NCI-H2081 (cell line): Measurements from ENCODE around the gene CD48.

ENCODE experiments used
- DNase-seq, 2 experiments: peaks; one replicate each; lab custom pipeline; 2025; lab: John Stamatoyannopoulos, UW

The CD48 gene, protein sequence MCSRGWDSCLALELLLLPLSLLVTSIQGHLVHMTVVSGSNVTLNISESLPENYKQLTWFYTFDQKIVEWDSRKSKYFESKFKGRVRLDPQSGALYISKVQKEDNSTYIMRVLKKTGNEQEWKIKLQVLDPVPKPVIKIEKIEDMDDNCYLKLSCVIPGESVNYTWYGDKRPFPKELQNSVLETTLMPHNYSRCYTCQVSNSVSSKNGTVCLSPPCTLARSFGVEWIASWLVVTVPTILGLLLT

DNA sequence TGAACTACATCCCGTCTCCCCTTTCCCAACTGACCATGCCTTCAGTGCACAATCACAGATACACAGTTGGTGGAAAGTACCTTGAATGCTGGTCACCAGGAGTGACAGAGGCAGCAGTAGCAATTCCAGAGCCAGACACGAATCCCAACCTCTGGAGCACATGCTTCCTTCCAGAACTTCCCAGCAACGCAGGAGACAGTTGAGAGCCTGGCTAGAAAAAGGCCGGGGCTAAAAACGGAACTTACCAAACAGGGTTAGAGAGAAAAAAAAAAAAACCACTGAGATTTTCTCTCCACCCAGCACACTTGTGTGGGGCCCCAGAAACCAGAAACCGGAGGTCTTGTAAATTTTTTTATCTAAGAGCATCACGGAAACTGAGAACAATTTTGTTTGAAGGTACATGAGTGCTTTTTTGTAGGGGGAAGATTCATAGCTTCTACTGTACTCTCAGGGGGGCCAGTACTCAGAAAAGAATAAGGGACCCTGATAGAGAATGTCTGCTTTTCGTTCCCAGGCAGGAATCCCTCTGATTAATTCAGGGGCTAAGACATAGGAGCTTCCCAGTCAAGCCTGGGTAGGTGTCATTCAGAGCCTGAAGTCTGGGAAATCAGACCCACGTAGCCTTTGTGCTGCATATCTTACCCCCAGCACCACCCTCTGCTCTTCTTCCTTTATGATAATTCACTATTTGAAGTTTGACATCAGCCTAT is at the start of gene CD48:
CD48 (minus strand) TSS at position 221 of the 710 bp plus-strand sequence; CDS start at position 162, 59 bp downstream.
- no peak for DNase-seq

DNA sequence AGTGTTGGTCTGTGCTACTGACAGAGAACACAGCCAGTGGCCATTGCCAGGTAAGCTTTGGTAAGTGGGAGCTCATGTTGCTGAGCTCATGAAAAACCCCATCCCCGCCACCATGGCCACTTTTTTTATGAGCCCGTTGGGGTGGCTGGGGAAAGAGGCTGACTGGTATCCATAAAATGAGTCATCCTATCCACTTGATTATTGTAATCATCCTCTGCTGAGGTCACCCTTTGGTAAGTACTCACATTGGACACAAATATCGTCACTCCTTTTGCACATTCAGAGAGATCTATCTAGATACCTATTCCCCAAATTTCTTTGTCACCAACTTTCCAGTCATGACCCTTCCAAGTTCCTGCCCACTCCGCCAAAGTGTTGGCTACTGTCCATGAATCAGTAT is 49.4 kb upstream of the CD48 start:
- DNase-seq: no peak

DNA sequence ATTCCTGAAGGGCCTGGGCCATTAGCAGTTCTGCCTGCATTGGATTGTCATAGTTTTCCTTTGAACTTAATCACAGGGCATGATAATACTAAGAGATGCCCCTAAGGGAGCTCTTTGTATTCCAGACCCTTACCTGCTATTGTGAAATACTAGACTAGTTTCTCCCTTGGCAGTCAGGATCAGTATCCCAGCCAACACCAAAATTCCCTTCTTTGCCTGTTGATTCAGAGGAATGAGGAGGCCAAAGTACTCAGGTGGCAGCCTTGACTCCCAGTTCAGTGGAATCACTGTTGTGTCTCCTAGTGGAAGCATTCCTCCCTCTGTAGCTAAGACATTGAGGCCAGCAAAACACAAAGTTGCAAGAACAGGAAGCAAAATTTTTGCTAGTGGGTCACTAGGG is 48.1 kb upstream of the CD48 start:
- no peak for DNase-seq

DNA sequence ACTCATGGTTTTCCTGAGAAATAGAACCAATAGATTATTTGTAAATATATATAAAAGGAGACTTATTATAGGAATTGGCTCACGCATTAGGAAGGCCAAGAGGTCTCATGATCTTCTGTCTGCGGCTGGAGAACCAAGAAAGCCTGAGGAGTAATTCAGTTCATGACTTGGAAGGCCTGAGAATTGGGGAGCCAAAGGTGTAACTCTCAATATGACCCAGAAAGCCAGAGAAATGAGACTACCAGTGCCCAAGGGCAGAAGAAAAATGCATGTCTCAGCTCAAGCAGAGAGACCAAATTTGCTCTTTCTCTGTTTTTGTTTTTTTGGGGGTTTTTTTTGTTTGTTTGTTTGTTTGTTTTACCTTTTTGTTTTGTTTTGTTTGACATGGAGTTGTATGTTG is 46.9 kb upstream of the CD48 start:
- DNase-seq: no peak

DNA sequence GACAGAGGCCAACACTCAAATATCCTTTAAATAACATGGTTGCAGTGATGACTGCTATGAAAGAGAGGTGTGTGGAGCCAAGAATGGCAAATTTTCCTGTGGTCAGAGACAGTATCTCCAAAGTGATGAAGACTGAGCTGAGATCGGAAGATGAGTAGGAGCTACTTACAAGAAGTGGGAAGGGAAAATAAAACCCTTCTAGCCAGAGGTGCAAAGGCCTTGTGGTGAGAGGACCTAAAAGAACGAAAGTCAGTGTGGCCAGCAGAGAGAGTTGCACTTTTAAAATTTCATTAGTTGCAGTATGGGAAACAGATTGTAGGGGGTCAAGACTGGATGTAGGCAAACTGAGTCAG is 45.2 kb upstream of the CD48 start:
- no peak for DNase-seq

DNA sequence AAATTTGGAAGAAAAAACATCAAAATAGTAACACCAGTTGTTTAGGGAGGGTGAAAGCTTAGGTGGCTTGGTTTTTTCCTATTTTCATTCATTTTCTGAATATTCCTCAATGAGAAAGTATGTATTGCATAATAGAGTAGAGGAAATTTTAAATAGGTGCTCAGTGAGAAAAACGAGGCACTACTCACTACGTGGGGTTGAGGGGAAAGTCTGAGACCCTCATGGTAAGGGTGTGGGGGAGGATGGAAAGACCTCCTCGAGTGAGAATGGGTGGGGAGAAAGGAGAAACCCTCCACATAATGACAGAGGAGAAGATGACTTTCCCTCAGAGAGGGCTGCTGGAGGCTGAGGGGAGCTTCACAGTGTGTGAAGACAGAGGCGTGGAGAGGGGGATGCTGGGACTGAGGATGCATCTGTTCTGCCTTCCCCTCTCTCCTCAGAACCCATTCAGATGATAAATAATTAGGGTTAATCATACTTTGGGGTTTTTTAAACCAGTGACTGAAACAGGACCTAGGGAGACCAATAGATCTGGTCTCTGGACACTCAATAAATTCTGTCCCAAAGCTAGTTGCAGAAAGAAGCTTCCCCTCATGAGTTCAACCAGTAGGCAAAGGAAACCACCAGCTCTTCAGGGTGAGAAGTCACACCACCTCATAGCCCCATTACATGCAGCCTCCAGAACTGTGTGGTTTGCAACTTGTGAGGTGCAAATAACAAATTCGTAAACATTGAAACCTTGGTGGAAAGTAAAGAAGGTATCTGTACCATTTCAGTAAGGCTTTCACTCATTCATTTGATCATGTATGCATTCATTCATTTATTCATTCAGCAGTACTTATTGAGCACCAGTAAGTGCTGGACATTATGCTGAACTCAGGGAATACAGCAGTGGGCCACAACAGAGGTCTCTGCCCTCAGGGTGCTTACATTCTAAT is 44.6 kb upstream of the CD48 start:
- DNase-seq: no peak

DNA sequence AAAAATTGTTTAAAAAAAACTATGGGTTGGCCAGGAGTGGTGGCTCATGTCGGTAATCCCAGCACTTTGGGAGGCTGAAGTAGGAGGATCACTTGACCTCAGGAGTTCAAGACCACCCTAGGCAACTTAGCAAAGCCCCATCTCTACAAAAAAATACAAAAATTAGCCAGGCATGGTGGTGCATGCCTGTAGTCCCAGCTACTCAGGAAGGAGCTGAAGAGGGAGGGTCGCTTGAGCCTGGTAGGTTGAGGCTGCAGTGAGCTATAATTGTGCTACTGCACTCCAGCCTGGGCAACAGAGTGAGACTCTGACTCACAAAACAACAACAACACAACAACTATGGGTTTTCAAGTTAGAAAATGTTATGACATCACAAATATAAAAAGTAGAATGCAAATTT is 43.8 kb upstream of the CD48 start:
- no peak for DNase-seq

DNA sequence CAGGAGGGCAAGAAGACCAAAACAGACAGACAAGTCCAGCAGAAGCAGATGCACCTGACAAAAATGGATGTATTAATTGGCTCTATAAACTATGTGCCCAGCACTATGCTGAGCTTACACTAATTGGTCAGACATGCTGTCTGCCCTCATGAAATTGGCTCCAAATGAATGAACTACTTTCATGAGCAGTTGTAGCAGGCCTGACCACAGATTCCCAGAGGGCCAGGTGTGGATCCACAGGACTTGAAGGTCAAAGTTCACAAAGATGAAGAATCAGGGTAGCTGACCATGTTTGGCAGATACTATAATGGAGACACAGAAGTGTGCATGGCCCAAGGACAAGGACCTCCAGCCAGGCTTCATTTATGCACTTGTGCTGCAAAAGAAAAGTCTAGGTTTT is 42.0 kb upstream of the CD48 start:
- no peak for DNase-seq

DNA sequence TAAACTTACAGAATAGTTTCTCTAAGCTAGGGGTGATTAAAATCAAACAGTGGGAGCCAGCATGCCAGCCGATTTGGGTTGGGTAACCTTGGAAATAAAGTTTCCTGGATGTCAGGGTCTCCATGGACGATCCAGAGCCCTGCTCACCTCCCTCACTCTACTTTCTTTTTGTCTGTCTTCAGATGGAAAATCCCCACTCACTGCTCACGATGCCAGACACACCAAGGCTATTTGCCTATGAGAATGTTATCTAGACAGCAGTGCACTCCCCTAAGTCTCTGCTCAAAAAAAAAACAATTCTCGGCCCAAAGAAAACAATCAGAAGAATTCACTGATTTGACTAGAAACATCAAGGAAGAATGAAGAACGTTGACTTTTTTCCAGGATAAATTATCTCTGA is 41.3 kb upstream of the CD48 start:
- no peak for DNase-seq

DNA sequence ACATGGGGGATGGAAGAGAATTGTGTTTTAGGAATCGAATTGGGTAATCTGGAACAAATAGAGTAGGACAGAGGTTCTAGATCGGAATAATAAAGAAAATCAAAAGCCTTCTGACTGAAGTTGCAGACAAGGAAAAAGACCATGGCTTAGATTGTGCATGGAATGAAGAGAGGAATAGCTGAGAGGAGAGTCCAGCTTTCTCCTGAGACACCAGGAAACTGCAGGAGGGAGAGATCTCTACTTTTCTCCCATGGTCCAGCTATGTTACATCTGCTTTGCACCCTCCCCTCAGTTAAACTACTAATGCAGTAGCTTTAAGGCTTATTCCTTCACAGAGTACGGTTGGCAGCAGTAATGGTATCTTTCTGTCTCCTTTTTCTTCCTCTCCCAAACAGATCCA is 40.8 kb upstream of the CD48 start:
- no peak for DNase-seq

DNA sequence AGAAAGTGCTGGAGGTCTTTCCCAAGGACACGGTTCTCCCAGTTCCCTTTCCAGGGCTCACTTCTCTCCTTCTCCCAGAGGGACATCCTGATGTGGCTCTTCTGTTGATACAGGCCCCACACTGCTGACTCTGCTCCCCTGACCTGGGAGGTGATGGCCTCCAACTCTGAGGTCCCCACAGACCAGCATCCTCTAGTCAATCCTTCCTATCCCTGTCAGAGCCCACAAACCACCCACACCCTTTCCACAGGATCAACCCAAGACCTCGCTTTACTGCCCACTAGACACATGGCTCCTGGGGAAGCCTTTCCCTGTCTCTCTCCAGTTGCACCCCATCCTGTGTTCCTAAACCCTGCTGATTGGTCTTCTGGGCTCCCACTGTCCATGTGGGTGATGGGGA is 39.0 kb upstream of the CD48 start:
- no peak for DNase-seq

DNA sequence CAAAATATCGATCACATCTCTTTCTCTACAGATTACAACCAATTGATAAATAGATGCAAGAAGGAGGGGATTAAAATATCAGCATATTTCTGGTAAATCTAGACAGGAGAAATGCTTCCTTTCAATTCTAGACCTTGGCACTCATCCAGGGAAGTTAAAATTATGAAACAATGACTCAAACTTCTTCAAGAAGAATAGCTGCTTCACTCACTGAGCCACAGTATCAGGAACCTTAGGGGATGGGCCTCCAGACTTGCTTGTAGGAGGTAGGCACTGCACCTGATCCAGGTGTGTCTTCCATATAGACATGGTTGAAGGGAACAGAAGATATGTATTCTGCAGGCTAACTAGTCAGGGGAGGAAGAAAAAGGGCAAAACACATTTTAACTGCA is 37.3 kb upstream of the CD48 start:
- no peak for DNase-seq

DNA sequence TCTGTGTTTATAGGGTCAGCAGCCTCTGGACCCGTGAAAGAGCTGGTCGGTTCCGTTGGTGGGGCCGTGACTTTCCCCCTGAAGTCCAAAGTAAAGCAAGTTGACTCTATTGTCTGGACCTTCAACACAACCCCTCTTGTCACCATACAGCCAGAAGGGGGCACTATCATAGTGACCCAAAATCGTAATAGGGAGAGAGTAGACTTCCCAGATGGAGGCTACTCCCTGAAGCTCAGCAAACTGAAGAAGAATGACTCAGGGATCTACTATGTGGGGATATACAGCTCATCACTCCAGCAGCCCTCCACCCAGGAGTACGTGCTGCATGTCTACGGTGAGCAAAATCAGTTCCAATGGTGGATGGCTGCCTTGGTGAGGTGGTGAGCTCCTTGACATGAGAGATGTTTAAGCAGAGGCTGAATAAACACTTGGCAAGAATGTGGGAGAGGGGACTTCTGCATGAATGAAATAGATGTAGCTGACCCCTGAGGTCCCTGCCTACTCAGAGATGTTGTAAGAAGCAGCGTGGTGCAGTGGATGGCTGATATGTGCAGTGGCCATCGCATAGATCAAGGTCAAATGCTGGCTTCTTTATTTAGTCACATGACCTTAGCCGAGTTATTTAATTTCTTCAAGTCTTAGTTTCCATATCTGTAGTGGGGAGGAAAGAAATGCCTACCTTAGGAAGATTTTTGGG is 36.7 kb upstream of the CD48 start:
- no peak for DNase-seq

DNA sequence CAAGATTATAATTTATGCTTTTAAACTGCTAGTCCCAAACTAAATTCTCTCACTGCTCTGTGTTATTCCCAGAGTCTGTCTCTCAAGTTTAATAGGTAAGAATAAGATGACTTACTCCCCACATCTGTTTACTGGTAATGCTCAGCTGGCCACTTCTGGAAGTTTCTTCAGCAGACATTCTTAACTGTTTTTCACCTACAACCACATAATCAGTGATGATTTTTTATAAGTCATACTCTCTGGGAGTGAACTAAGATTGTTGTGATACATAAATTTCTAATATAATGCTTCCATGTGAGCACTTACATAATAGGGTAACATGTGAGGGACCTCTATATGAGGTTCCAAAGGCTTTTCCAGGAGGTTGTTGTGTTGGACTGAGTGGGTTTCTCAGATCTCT is 36.1 kb upstream of the CD48 start:
- DNase-seq: no peak

DNA sequence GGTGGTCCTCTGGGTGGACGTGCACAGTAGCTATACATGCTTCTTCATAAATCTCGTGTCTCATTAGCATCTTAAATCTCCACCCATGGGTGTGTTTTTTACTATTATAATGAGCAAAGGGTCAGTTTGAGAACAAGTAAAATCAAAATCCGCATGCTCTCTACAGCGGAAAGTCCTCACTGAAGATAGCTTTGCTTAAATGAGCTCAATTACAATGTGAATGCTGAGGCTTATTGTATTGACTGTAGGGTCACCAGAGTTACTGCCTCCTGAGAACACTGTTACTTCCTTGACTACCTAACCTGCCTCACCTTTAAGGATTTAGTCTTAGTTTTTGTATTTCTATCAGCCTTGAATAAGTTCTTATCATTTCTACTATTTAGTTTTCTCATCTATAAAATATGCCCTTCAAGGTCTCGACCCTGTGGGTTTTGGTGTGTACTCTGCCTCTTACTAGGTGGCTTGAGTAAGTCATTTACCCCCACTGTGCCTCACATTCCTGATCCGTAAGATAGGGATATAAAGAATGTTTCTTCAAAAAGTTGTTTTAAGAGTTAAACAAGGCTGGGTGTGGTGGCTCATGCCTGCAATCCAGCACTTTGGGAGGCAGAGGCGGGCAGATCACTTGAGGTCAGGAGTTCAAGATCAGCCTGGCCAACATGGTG is 35.3 kb upstream of the CD48 start:
- DNase-seq: no peak

DNA sequence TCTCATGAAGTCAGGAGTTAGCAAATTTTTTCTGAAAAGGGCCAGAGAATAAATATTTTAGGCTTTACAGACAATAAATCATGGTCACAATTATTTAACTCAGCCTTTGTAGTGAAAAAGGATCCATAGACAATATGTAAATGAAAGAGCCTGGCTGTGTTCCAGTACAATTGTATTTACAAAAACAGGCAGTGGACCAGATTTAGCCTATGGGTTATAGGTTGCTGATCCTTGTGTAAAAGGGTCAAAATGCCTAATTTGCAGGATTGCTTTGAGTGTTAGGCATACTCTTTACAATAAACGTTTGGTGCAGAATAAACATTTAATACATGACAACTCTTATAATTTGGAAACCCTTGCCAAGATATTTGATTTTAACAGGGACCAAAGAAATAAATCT is 33.9 kb upstream of the CD48 start:
- no peak for DNase-seq

DNA sequence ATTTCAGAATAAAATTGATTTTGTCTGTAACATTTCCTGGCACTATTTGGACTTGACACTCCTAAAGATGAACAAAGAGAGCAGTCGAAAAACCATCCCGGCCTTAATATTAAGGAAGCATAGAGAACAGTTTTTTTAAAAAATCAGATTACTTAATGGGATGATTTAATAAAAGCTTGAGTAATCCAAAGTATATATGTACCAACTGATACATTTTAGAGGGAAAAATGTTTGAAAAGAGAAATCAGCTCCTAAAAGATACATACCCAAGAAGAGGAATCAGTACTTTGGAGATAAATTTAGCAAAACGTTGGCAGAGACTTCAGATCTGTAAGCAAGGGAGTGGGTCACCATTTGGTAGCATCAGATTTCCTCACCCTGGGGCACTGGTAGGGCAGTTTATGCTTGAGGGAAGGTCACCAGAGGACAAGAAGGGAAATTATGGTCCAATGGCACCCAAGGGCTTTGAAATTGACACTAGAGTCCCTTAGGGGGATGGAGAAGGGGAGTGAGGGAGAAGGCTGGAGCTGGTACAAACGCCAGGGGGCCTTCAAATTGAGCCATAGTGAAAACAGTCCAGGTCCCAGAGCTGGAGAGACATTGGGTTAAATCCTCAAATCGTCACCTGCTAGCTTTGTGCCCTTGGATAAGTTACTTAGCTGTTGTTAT is 33.4 kb upstream of the CD48 start:
- DNase-seq: no peak

DNA sequence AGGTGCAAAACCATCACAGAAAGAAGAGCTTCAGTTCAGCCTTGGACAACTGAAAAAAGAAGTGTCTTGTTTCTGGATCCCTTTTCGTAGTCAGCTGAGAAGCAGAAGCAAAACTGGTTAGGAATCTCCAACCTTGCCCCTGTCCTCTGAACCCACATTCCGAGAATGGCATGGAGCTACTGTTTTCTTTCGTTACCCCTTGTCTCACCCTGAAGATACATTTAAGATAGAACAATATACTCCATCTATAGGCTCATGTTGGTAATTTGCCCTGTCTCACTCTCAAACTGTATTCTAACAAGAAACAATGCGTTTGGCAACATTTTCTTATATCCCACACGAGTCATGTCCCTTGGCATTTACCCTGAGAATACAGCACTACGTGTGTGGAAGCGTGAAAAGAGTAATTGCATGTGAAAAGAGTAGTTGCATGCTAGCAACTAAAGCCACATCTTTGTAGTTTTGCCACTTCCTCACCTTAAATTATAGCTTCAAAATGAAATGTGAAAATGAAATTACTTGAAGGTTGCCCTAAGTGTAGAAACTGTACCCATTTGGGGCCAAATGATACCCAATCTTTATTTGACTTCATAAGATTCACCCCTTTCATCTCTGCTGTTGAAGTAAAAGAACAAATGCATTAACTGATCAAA is 32.7 kb upstream of the CD48 start:
- DNase-seq: no peak

DNA sequence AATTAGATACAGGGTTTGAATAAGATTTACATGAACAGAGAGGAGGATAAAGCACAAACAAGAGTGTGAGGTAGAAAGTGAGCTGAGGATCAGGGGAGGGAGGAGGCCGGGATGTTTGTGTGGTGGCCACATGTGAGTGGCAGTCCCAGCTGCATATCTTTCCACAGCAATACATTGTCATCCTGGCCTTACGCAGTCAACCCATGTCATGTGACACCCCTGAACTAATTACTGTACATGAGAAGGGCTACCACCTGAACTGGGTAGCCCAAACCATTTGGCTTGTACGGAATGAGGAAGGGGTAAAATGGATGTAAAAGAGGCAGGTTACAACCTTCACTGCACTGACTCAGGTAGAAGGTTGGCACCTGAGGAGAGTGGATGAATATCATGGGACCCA is 31.6 kb upstream of the CD48 start:
- DNase-seq: no peak

DNA sequence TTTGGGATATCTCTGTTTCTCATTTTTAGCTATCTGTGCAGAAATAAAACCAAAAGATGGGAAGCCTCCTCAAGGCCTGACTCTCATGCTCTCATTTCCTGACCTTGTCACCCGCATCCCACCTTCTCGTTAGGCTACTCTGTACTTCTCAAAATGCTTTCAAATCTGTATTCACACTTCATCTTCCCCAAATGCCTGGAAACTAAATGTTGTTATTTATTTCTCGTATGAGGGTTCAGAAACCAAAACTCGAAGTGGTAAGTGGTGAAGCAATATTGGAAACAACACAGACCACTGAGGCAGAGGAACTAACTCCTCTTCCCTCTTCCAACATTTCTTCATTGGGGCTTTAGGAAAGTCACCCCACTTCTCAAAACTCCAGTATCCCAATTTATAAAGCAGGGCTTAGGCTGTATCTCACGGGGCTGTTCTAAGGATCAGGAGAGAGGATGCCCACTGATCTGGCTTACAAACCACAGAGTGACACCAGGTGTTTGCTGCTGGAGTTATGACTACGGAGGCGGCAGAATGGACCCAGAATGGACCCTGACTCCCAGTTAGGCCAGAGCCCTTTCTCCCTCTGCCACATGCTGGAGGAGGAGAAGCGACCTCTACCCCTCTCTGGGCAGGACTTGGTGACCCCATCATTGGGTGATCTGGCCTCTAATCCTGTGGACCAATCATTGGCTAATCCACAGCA is 31.0 kb upstream of the CD48 start:
- no peak for DNase-seq
